HTR-8/SVneo (cell line): Measurements from ENCODE around the gene NSDHL.

Source experiments
- DNase-seq: peaks from one replicate; pipeline ENCODE4 v3.0.0; 2011; ENCODE audit warnings: low spot score, mixed read lengths; ENCODE audit not compliant: insufficient read length
- FAIRE-seq: peaks from 2 replicates; lab custom pipeline; 2011; peaks lifted over from hg19 to GRCh38; lab: Jason Lieb, UNC

The NSDHL gene

DNA sequence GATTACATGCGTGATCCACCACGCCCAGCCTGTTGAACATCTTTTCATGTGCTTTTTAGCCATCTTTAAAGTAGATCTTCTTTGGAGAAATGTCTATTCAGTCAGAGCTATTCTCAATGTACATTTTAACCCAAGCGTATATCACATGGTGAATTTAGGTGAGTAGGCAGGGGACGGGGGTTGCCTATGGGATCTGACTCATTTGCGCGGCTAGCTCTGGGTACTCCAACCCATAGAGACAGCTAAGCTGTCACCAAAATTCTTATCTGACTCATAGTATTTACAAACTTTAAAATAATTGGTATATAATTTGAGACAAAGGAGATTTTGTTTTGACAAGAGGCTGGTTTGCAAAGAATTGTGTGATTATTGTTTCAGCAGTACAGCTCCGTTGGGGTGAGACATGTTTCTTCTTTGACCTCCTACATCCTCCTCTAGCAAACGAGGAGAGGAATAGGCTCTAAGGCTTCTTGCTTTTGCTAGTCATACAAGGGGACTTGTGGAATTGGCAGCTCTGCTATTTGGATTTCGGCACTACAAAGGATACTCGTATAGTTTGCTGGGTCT is 12.0 kb downstream of the NSDHL start:
- FAIRE-seq, result no peak
- DNase-seq, result no peak

DNA sequence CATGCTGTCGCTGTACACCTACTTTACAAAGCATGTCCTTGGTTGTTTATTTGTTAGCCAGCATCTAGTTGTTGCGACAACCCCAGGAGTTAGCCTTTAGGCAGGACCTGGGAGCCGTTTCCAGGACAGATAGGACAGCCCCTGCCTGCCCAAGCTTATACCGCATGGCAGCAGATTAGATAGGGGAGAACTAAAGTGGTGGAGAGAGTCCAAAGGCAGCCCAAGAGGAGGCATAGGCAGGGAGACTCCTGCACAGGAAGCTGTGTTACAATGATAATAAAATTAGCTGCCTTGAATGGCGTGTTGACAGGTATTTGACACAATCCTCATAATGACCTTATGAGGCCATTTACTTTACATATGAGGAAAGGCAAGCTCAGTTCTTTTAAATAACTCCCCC is 13.0 kb downstream of the NSDHL start:
- DNase-seq (no peak), FAIRE-seq (no peak)

DNA sequence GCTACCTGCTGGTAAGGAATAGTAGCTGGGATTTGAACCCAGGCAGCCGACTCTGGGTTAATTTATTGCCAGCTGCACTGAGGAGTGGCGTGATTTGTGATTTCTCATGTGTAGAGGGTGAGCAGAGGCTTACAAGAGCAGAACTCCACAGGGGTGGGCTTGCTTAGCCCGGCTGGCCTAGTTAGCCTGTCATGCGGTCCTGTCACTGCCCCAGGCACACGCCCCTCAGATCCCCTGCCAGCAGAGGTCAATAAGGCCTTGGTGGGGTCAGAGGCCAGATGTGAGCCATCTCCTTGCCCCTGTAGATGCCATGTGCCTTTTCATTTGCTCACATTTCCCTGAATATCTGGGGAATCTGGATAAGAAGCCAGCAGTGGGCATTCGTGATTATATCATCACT is 13.4 kb downstream of the NSDHL start:
- no peak for DNase-seq
- no peak for FAIRE-seq

- FAIRE-seq, result no peak
- no peak for DNase-seq
Measured at GRCh38 chrX:152845618-152846240, 14.9 kb downstream of the NSDHL start.

- no peak for FAIRE-seq
- no peak for DNase-seq
Measured at GRCh38 chrX:152847281-152847680, 16.4 kb downstream of the NSDHL start.

DNA sequence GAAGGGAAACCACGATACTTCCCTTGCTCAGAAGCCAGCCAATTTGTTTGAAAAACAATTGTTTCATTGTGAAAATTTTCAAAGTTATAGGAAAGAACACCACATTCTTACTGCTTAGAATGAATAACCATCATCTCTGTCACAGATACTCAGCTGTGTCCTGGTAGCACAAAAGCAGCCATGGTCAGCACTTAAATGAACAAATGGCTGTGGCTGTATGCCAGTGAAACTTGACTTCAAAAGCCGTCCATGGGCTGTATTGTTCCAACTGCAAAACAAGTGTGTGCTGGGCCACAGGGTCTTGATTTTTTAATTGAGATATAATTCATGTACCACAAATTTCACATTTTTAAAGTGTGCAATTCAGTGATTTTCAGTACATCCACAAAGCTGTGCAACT is 19.6 kb downstream of the NSDHL start:
- DNase-seq, result no peak
- FAIRE-seq, result no peak

DNA sequence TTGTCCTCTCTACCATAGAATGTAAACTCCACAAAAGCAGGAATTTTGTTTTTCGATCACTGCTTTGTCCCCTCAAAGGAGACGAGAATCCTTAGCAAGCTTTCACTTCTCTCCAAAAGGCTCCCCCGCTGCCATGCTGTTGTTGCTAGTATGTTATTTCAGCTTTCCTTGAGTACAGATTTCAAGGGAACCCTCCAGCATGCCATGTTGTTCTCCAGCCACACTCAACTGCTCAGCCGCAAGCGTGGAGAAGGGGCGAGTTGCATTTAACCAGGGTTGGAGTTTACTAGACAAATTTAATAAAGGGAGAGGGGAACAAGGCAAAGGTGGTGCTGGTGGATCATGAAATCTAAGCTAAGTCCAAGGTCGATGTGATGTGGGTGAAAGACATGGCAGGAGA is 23.1 kb downstream of the NSDHL start:
- FAIRE-seq (no peak), DNase-seq (no peak)

GRCh38 chrX:152861116-152861515 is 30.3 kb downstream of the NSDHL start:
- no peak for DNase-seq
- no peak for FAIRE-seq

DNA sequence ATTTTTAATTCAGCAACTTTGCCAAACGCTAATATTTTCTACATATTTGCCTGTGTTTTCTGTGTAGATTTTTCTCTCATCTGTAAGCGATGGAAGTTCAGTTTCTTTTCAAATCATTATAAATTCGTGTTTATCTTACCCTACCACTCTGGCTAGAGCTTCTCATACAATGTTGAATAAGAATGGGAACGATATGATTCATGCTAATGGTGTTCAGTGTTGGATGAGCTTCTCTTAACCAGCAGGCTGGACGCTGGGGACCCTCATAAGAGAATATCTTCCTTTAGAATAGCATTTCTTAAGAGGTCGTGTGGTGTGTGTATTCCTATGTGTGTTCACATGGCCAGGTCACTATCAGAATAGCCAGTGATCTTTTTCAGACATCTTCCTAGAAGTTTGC is 31.0 kb downstream of the NSDHL start:
- FAIRE-seq, result no peak

DNA sequence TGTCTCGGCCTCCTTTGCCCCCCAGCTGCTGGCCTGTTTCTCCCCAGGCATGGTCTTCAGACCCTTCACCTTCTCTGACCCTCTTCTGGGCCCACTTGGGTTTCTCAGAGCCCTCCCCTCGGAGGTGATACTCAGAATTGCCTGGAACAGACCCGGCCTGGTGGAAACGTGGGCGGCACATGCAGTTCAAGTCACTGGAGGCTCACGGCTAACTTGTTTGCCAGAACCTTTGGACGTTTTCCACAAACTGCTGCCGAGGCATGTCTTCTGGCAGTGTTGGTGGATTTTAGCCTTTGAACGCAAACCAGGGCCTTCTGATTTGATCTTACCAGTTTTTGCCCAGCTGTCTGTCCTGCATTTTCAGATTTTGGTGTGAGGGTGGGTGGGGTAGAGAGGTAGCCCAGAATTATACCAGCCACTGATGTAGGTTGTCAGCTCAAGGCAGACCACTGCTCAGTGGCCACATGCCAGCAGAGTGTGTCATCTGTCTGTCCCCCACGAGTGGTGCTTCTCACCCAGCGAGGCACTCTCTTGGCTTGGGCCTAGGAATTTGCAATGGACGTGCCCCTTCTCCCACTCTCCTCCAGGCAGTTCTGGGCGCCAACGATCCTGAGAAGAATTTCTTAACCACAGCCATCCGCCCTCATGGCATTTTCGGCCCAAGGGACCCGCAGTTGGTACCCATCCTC is 34.5 kb downstream of the NSDHL start:
- no peak for FAIRE-seq

More for the DNA sequence above, 31.0 kb downstream of the NSDHL start:
- DNase-seq, result no peak

DNA sequence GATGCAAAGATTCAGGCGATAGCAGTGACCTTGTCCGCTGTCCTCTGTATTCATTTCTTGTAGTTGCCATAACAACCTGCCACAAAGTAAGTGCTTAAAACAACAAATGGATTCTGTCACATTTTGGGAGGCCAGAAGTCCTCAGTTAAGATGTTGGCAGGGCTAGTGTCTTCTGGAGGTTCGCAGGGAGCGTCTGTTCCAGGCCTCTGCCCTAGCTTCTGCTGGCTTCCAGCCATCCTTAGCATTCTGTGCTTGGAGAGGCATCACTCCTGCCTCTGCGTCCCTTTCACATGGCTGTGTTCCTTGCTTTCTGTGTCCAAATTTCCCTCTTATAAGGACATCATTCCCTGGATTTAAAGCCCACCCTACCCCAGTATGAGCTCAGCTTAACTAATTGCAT is 35.5 kb downstream of the NSDHL start:
- FAIRE-seq (no peak), DNase-seq (no peak)

More for the DNA sequence above, 34.5 kb downstream of the NSDHL start:
- no peak for DNase-seq

- DNase-seq, result no peak
- FAIRE-seq, result no peak
Measured at GRCh38 chrX:152869972-152870371, 39.1 kb downstream of the NSDHL start.

DNA sequence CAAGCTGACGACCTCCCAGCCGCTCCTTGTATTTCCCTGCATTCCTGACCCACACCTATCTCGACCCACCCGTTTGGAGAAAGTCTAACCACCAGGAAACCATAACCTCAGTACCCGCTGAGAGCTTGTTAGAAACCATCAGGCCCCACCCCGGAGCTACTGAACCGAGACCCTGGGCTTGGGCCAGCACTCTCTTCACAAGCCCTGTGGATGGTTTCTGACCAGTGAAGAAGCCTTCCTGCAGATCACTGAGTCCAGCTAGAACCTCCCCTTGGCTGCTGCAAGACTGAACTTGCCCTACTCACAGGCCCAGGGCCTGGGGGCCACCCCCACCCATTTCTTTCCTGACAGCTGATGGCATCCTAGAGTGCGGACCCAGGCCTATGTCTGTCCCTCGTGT is 40.4 kb downstream of the NSDHL start:
- no peak for FAIRE-seq

GRCh38 chrX:152872522-152872921 is 41.7 kb downstream of the NSDHL start:
- FAIRE-seq, result no peak
- DNase-seq, result no peak

More for the DNA sequence above, 40.4 kb downstream of the NSDHL start:
- no peak for DNase-seq

DNA sequence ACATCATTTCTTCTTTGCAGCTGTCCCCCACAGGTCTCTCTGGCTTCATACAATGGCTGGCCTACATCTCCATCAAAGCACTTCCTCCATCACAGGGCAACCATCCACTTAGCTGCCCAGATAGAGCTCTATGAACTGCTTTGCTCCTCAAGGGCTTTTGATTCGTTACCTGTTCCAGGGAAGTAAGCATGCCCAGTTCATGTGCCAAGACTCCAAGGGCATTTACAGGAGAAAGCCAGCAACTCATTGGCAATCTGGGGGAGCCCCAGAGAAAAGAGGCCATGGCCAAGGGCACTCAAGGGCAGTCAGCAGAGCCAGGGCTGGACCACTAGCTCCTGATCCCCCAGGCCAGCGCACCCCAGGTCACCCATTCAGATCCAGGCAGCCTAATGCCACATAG is 42.5 kb downstream of the NSDHL start:
- DNase-seq, result no peak
- no peak for FAIRE-seq

DNA sequence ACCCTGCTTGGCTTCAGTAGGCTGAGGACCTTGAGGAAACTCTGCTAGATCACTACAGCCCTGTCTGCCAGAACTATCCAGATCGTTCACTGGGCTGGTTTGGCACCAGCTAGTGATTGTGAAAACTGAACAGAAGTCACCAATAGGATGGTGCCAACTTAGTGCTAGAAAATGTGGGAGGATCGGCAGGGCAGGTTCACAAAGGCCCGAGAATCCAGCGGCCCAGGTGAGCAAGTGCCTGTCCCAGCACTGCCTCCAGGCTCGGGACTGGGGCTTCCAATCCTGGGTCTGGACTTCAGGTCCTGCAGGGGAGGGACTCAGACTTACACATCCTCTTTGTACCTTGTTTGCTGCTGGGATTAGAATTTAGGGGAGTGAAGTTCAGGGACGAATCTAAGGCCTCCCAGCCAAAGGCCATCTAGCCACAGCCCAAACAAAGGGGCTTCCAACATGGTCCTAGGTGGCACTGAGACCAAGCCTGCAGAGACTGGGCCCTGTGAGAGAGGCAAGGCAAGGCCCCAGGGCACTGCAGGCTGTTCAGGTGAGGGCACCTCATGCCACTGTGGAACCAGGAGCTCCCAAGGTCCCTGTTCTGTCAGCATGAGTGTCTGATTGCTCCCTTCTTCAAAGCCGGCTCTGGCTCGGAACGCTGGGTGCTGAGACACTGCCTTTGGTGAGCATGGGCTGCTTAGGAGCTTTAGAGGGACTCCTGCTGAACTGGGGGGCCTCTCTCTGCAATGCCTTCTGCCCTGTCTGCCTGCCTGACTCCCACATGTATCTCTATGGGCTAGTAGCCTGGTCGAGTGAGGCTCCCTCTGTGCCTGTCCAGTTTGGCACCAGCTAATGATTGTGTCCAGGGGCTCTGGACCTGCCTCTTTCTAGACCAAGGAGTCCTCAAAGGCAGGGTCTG is 46.3 kb downstream of the NSDHL start:
- no peak for FAIRE-seq
- DNase-seq, result no peak

DNA sequence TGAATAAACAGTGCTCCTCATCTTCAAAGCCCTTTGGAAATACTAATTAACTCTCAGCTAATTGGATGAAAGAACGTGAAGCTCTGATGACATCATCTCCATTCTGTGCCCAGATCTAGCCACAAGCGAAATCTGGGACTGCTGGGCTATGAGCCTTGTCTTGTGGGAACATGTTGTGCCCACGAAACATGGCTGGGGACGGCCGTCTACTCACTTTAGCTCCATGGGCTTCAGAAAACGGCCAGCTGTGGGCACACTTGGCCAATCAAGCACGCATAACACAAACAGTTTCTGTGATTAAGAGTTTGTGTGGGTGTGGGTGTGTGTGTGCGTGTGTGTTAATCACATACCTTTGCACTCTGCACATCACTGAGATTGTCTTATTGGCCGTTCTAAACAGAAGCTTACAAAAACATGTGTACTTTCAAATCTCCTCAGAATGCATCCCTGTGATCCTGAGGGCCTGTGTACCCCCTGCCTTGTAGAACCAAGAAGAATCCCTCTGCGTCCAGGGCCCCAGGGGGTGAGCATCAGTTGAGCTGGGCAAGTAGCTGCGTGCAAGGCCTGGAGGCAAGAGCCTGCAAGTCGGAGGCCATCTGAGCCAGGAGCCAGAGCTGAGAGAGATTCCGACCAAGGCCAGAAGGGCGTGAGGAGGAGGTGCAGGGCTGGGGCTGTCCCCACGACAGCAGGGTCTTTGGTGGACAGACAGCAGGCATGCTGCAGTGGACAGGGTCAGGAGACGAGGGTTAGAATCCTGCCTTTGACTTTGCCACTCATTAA is 48.3 kb downstream of the NSDHL start:
- FAIRE-seq (no peak), DNase-seq (no peak)

GRCh38 chrX:152881289-152881688 is 50.4 kb downstream of the NSDHL start:
- no peak for DNase-seq
- no peak for FAIRE-seq

DNA sequence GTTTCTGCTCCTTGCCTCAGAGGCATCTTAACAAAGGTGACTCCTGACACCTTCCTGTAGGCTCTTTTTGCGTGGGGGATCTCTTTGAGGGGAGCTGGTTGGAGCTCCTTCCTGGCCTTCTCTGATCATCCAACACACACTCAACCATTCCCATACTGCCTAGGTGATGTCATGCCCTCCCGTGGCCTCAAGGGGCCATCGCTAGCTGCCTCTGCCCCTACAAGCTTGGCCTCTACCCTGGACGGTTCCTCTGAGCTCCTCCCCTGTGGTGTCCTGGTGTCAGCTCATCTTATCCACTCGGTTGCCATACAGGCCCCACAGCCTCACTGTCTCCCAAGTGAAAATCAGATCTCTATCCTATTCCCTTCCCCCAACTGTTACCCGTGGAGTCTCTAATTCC is 53.3 kb downstream of the NSDHL start:
- no peak for FAIRE-seq
- no peak for DNase-seq

DNA sequence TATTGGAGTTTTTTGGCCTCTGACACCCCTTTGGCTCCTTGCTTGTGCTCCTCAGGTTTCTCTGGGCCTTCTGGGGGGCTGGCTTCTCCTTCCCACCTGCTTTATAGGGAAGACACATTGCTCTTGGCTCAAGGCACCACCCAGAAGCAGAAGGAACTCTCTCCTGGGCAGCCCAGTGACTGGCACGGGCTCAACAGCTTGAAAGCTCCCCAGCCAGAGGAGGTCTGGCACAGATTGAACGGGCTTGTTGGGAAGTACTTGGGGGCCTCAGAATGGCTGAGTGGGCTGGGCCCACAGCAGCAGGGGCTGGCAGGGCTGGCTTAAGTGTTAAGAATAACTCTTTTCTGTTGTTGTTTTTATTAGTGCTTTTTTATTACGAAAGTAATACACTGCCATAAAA is 55.9 kb downstream of the NSDHL start:
- DNase-seq, result no peak
- no peak for FAIRE-seq
